Suprapubic skin (tissue), 4 donors: ENCODE results near the gene CNNM4. TPM values are rescaled to one million over a fixed set of nuclear protein-coding genes. Genes with fewer than 3 reads are reported as not detected.

Source experiments
- DNase-seq, 2 donors: peaks; one replicate each; pipeline ENCODE4 v3.0.0-alpha.2; 2019; ENCODE audit warnings: low spot score in 2 of 2
- H3K27ac ChIP-seq: fragments of 200-600 bp; sonication (generic); one replicate; pipeline ENCODE4 v1.5.1; 2019
- H3K27me3 ChIP-seq: fragments of 200-600 bp; sonication (generic); one replicate; pipeline ENCODE4 v1.5.1; 2019
- H3K36me3 ChIP-seq: fragments of 200-600 bp; sonication (generic); one replicate; pipeline ENCODE4 v1.5.1; 2019
- H3K4me1 ChIP-seq: fragments of 200-600 bp; sonication (generic); one replicate; pipeline ENCODE4 v1.5.1; 2019
- H3K4me3 ChIP-seq: fragments of 200-600 bp; sonication (generic); one replicate; pipeline ENCODE4 v1.5.1; 2019; ENCODE audit warnings: mild to moderate bottlenecking
- H3K9me3 ChIP-seq: fragments of 200-600 bp; sonication (generic); one replicate; pipeline ENCODE4 v1.5.1; 2019
- EP300 ChIP-seq: sonication (generic); formaldehyde crosslinking; IDR thresholded peaks from one replicate; pipeline ENCODE4 v1.6.1; 2017; ENCODE audit warnings: antibody characterized with exemption
- POLR2A ChIP-seq, 2 donors: fragments of 450-650 bp; IDR thresholded peaks; one replicate each; pipeline ENCODE4 v1.6.1; 2017; ENCODE audit warnings: antibody characterized with exemption in 2 of 2, mild to moderate bottlenecking in 2 of 2, moderate library complexity in 2 of 2
- POLR2AphosphoS5 ChIP-seq, 3 donors: sonication (generic); formaldehyde crosslinking; IDR thresholded peaks; one replicate each; pipeline ENCODE4 v1.6.1; 2017; ENCODE audit warnings: antibody characterized with exemption in 3 of 3
- WGBS: methylation state at CpG from one replicate; pipeline ENCODE4 v1.1.5; 2018; 5-methylcytosine and 5-hydroxymethylcytosine counted together
- total RNA-seq, 4 donors: library from RNA; depleted of rRNA; stranded (reverse); fragments of >200 nt; gene quantifications; one replicate each; pipeline ENCODE4 v1.1.0, GENCODE V29; 2016
- TF ChIP-seq, protein P1 (sequence below), 2 donors: fragments of 200-600 bp in 1 of 2; fragments of 450-650 bp in 1 of 2; sonication (generic) in 1 of 2; IDR thresholded peaks; one replicate each; pipeline ENCODE4 v1.5.1; 2016 to 2019; ENCODE audit warnings: antibody characterized with exemption in 2 of 2, mild to moderate bottlenecking in 1 of 2, moderate library complexity in 1 of 2

CNNM4 gene
- total RNA-seq, 4 donors from 2014 or later: 14.9 to 18.9 (median 16.3) TPM

DNA sequence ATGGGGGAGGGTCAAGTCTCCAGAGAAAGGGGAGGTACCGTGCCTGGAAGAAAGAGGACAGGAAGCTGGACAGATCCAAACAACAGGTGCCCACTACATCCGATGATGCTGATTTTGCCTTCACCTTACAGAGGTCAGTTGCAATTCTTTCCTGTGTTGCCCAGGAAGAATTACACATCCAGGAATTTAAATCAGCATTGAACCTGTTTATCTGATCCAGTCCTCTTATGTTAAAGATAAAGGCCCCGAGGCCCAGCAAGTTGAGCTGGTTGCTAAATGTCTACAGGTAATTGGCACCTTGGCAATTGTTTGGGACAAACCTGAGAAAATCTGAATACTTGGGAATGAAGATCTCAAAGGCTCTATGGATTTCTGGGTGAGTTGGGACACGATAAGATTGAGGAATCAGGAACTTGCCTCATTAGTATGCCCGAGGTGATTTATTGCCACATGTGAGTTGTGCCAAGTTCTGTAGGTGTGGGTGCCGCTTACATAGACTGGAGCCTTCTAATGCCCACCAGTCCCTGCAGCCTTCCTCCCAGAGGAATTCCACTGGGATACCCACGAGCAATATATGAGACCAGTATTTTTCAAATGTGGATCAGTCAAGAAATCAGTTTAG lies 6.9 kb upstream of the CNNM4 start:
- no peak for DNase-seq
- TF ChIP-seq POLR2AphosphoS5 (IDR thresholded peaks at IDR 0.05): no peak
- TF ChIP-seq POLR2A (IDR thresholded peaks at IDR 0.05): no peak
- TF ChIP-seq, protein P1, sequence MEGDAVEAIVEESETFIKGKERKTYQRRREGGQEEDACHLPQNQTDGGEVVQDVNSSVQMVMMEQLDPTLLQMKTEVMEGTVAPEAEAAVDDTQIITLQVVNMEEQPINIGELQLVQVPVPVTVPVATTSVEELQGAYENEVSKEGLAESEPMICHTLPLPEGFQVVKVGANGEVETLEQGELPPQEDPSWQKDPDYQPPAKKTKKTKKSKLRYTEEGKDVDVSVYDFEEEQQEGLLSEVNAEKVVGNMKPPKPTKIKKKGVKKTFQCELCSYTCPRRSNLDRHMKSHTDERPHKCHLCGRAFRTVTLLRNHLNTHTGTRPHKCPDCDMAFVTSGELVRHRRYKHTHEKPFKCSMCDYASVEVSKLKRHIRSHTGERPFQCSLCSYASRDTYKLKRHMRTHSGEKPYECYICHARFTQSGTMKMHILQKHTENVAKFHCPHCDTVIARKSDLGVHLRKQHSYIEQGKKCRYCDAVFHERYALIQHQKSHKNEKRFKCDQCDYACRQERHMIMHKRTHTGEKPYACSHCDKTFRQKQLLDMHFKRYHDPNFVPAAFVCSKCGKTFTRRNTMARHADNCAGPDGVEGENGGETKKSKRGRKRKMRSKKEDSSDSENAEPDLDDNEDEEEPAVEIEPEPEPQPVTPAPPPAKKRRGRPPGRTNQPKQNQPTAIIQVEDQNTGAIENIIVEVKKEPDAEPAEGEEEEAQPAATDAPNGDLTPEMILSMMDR (IDR thresholded peaks at IDR 0.05): no peak
- TF ChIP-seq EP300: no peak
- no peak overlapping the region for H3K4me3 ChIP-seq
- no peaks in the 10 kb centered on the region for H3K36me3 ChIP-seq
- peaks cover 10% of the 10 kb centered on the region for H3K4me1 ChIP-seq
- 48% methylated on average over 7 of the region's 7 CpGs for WGBS
- no peaks in the 10 kb centered on the region for H3K27me3 ChIP-seq
- H3K9me3 ChIP-seq: no peaks in the 10 kb centered on the region
- H3K27ac ChIP-seq: no peak overlapping the region

DNA sequence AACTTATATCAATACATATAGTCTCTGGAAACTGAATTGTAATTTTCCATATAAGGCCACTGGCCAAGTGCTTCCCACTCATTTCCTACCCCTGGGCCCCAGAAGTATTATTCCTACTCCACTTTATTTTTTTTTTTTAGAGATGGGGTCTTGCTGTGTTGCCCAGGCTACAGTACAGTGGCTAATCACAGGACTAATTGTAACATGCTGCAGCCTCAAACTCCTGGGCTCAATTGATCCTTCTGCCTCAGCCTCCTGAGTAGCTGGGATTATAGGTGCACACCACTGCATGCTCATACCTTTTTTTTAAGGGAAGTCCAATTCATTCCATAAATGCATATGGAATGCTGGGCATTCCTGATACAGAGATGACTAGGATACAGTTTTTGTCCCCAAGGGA lies 6.4 kb upstream of the CNNM4 start:
- no peak for DNase-seq
- Histone ChIP-seq H3K27ac (no peak overlapping the region), H3K27me3 (no peaks in the 10 kb centered on the region), H3K4me3 (no peak overlapping the region), H3K36me3 (no peaks in the 10 kb centered on the region), H3K9me3 (no peaks in the 10 kb centered on the region), H3K4me1 (peaks cover 10% of the 10 kb centered on the region)
- TF ChIP-seq, protein P1 (IDR thresholded peaks at IDR 0.05): no peak
- TF ChIP-seq POLR2AphosphoS5 (IDR thresholded peaks at IDR 0.05) (no peak), POLR2A (IDR thresholded peaks at IDR 0.05) (no peak), EP300 (no peak)

DNA sequence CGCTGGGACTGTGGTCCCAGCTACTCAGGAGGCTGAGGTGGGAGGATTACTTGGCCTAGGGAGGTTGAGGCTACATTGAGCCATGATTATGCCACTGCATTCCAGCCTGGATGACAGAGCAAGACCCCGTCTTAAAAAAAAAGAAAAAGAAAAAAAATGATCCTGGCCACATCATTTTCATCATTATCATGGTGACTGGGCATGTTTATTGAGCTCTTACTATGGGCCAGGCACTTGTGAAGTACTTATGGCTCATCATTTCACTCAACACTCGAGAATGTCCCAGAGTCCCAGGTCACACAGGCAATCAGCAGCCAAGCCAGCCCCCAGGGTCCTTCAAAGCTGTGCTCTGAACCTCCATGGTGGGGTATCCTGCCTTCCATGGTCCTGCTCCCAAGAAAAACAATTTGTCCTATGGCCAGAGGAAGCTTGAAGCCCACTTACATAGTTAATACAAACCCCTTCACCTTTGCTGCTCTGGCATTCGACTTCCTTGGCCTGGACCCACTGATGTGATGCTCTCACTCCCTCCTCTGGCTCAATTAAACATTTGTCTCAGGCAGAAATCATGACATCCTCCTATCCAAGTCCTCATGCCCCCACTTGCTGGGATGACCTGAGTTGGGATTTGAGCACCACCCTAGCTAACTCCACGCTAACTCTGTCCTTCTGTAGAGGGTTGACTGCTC lies 3.8 kb upstream of the CNNM4 start:
- Histone ChIP-seq H3K9me3 (no peaks in the 10 kb centered on the region), H3K4me3 (no peak overlapping the region), H3K36me3 (no peaks in the 10 kb centered on the region), H3K27me3 (no peaks in the 10 kb centered on the region), H3K27ac (no peak overlapping the region), H3K4me1 (peaks cover 33% of the 10 kb centered on the region)
- no peak for TF ChIP-seq POLR2AphosphoS5 (IDR thresholded peaks at IDR 0.05)
- TF ChIP-seq POLR2A (IDR thresholded peaks at IDR 0.05): no peak
- 86% methylated on average over 5 of the region's 5 CpGs for WGBS
- DNase-seq: no peak

DNA sequence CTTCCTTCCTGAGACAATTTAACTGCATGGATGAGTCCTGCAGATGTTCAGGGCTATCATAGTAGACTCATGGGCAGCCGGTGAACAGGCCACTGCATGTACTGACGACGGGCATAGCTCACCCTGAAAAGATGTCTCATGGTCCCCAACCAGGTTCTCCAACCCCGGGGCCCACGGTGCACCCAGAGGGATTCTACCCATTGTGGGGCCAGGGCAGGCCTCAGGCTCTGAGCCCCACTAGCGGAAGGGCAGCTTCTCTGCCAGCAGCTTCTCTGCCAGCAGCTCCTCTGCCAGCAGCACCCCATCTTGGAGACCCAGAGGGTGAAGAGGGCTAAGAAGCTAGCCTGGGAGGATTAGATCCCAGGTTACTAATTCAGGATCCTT lies 3.2 kb upstream of the CNNM4 start:
- Histone ChIP-seq H3K9me3 (no peaks in the 10 kb centered on the region), H3K4me3 (no peak overlapping the region), H3K27ac (no peak overlapping the region), H3K27me3 (no peaks in the 10 kb centered on the region), H3K36me3 (no peaks in the 10 kb centered on the region), H3K4me1 (peaks cover 38% of the 10 kb centered on the region)
- WGBS: no CpG with 5 or more reads among the region's 6 CpGs
- DNase-seq: no peak
- TF ChIP-seq EP300: no peak
- TF ChIP-seq POLR2A (IDR thresholded peaks at IDR 0.05): no peak
- TF ChIP-seq POLR2AphosphoS5 (IDR thresholded peaks at IDR 0.05): no peak
- TF ChIP-seq, protein P1 (IDR thresholded peaks at IDR 0.05): no peak

DNA sequence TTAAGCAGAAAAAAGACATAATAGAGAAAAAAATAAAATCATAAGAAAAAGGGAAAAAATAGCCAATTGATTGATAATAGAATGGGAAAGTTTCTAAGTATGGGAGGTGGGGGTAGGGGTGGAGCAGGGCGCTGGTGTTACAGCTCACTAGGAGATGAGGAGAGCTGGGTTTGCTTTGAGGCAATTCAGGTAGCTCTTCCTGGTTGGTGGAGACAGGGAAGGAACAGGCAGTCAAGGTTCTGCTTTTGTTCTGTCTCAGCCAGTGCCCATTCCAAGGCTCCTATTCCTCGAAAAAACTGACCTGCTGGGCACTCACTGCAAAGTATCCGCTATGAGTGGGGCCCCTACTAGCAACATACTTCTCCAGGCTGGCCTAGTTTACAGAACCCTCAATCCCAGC lies 1.7 kb upstream of the CNNM4 start:
- 78% methylated on average over 3 of the region's 3 CpGs for WGBS
- H3K27ac ChIP-seq: no peak overlapping the region
- TF ChIP-seq, protein P1 (IDR thresholded peaks at IDR 0.05): no peak
- TF ChIP-seq POLR2AphosphoS5 (IDR thresholded peaks at IDR 0.05) (no peak), EP300 (no peak), POLR2A (IDR thresholded peaks at IDR 0.05) (no peak)

More for the DNA sequence above, 1.7 kb upstream of the CNNM4 start:
- H3K36me3 ChIP-seq: no peaks in the 10 kb centered on the region
- no peak for DNase-seq
- H3K9me3 ChIP-seq: no peaks in the 10 kb centered on the region
- H3K4me3 ChIP-seq: no peak overlapping the region
- peaks cover 48% of the 10 kb centered on the region for H3K4me1 ChIP-seq
- H3K27me3 ChIP-seq: no peaks in the 10 kb centered on the region
